Immature natural killer cell (primary cell): ENCODE results near the gene NQO2. TPM values are rescaled to one million over a fixed set of nuclear protein-coding genes. Genes with fewer than 3 reads are reported as not detected.
"Not testable (repeated sequence)": the region's sequence is repeated elsewhere in the genome, so short reads cannot be mapped to it uniquely, and the experiment has no call there.

Experiments used
- DNase-seq, 3 donors: peaks; one replicate each; pipeline ENCODE4 v3.0.0; 2022; ENCODE audit warnings: mixed read lengths in 1 of 3
- H3K27ac Mint-ChIP-seq, 6 donors: one replicate each; pipeline ENCODE4 v1.8.0; 2020; ENCODE audit warnings: mixed read lengths in 6 of 6, mild to moderate bottlenecking in 5 of 6, inconsistent platforms in 4 of 6, moderate library complexity in 3 of 6
- H3K27me3 Mint-ChIP-seq, 3 donors: one replicate each; pipeline ENCODE4 v1.8.0; 2020 to 2021; ENCODE audit warnings: low read depth in 3 of 3, mild to moderate bottlenecking in 3 of 3, mixed read lengths in 3 of 3, moderate library complexity in 3 of 3, inconsistent platforms in 1 of 3
- H3K36me3 Mint-ChIP-seq, 3 donors: one replicate each; pipeline ENCODE4 v1.8.0; 2020; ENCODE audit warnings: mixed read lengths in 3 of 3, inconsistent platforms in 2 of 3, mild to moderate bottlenecking in 2 of 3
- H3K4me1 Mint-ChIP-seq, 2 donors: one replicate each; pipeline ENCODE4 v1.8.0; 2020; ENCODE audit warnings: inconsistent platforms in 2 of 2, mild to moderate bottlenecking in 2 of 2, mixed read lengths in 2 of 2, moderate library complexity in 1 of 2
- H3K4me3 Mint-ChIP-seq, 5 donors: one replicate each; pipeline ENCODE4 v1.8.0; 2020; ENCODE audit warnings: mild to moderate bottlenecking in 5 of 5, mixed read lengths in 5 of 5, inconsistent platforms in 3 of 5, moderate library complexity in 3 of 5
- H3K9me3 Mint-ChIP-seq, 6 donors: one replicate each; pipeline ENCODE4 v1.8.0; 2020; ENCODE audit warnings: mild to moderate bottlenecking in 6 of 6, mixed read lengths in 6 of 6, inconsistent platforms in 4 of 6, moderate library complexity in 3 of 6
- polyA plus RNA-seq, 3 donors: library from polyadenylated mRNA; unstranded; fragments of 300-500 nt; fragmentation: Illumina TruSeq; gene quantifications; one replicate each; pipeline ENCODE4 v1.2.3, GENCODE V29; 2021

The NQO2 gene
- polyA plus RNA-seq, 3 donors from 2014 or later, result 55.5 to 74.7 (median 67.9) TPM

DNA sequence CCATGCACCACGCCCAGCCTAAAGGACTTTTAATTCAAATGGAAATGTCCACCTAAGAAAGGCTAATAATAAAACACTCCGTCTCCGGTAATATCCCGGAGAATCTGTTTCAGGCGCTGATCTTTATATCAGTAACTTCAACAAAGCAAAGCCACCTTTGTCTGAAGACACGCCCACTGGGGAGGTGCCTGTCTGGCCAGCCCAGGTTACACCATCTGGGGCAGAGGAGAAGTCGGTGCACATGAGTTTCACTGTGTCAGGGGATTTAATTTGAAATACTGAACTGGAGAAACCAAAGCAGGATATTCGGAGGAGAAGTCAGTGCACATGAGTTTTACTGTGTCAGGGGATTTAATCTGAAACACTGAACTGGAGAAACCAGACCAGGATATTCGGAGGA is 37.7 kb upstream of the NQO2 start:
- no peak overlapping the region for H3K4me3 Mint-ChIP-seq
- peak overlapping the region in 1 of 6 donors; percentile 70 for H3K27ac Mint-ChIP-seq
- no peaks in the 10 kb centered on the region for H3K27me3 Mint-ChIP-seq
- peaks cover 0 to 14% (median 0%) of the 10 kb centered on the region in 3 donors for H3K36me3 Mint-ChIP-seq
- peaks cover 35 to 71% of the 10 kb centered on the region in 2 donors for H3K4me1 Mint-ChIP-seq
- no peak for DNase-seq
- no peaks in the 10 kb centered on the region for H3K9me3 Mint-ChIP-seq

DNA sequence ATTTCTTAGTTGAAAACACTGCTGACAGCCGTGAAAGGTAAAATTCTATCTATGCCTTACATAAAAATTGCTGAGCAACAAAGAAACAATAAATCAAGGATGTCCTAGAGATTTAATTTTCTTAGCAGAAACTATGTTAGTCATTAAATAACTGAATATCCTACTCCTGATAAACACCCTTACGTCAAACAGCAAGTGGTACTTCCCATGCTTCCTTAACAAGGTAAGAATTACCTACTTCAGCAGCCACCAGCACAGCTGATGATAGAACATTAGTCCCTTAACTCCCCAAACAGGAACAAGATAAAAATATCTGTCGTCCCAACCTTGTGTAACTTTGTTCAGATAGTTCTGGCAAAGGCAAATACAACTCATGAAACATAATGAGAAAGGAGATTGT is 37.1 kb upstream of the NQO2 start:
- Mint-ChIP-seq H3K27me3 (no peaks in the 10 kb centered on the region), H3K4me1 (peaks cover 37 to 71% of the 10 kb centered on the region in 2 donors), H3K36me3 (peaks cover 0 to 14% (median under 1%) of the 10 kb centered on the region in 3 donors), H3K9me3 (no peaks in the 10 kb centered on the region), H3K27ac (no peak overlapping the region), H3K4me3 (no peak overlapping the region)
- no peak for DNase-seq

GRCh38 chr6:2963756-2964155 is 35.9 kb upstream of the NQO2 start:
- H3K4me3 Mint-ChIP-seq, result no peak overlapping the region
- no peak overlapping the region for H3K27ac Mint-ChIP-seq
- H3K9me3 Mint-ChIP-seq, result no peaks in the 10 kb centered on the region
- H3K4me1 Mint-ChIP-seq, result peaks cover 35 to 71% of the 10 kb centered on the region in 2 donors
- peaks cover 0 to 18% (median 5%) of the 10 kb centered on the region in 3 donors for H3K36me3 Mint-ChIP-seq
- DNase-seq, result no peak
- no peaks in the 10 kb centered on the region for H3K27me3 Mint-ChIP-seq

GRCh38 chr6:2964793-2965505 is 34.7 kb upstream of the NQO2 start:
- Mint-ChIP-seq H3K4me3 (no peak overlapping the region), H3K4me1 (peaks cover 35 to 71% of the 10 kb centered on the region in 2 donors), H3K27ac (no peak overlapping the region), H3K27me3 (no peaks in the 10 kb centered on the region), H3K9me3 (no peaks in the 10 kb centered on the region), H3K36me3 (peaks cover 0 to 18% (median 5%) of the 10 kb centered on the region in 3 donors)
- DNase-seq, result no peak

DNA sequence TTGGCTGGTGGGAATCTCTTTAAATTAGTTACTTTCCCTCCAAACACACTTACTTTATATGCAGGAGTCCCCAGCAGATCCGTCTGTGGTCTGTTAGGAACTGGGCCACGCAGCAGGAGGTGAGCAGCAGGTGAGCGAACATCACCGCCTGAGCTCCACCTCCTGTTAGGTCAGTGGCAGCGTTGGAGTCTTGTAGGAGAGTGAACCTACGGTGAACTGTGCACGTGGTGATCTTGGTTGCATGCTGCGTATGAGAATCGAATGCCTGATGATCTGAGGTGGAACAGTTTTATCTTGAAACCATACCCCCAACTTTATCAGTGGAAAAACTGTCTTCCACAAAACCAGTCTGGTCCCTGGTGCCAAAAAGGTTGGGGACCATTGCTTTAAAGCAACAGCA is 33.3 kb upstream of the NQO2 start:
- Mint-ChIP-seq H3K27ac (peak overlapping the region in 3 of 6 donors; percentile 21 to 34 (median 24)), H3K36me3 (peaks cover 0 to 18% (median 5%) of the 10 kb centered on the region in 3 donors), H3K4me3 (no peak overlapping the region), H3K9me3 (no peaks in the 10 kb centered on the region), H3K27me3 (peaks cover 0 to 3% (median 0%) of the 10 kb centered on the region in 3 donors), H3K4me1 (peaks cover 39 to 70% of the 10 kb centered on the region in 2 donors)
- DNase-seq, result no peak

GRCh38 chr6:2967936-2968335 is 31.8 kb upstream of the NQO2 start:
- no peak for DNase-seq
- peaks cover 0 to 15% (median 5%) of the 10 kb centered on the region in 3 donors for H3K36me3 Mint-ChIP-seq
- no peak overlapping the region for H3K4me3 Mint-ChIP-seq
- H3K9me3 Mint-ChIP-seq, result no peaks in the 10 kb centered on the region
- H3K27ac Mint-ChIP-seq, result peak overlapping the region in 4 of 6 donors; percentile 35 to 69 (median 65)
- H3K4me1 Mint-ChIP-seq, result peaks cover 49 to 73% of the 10 kb centered on the region in 2 donors
- peaks cover 3 to 11% (median 3%) of the 10 kb centered on the region in 3 donors for H3K27me3 Mint-ChIP-seq

DNA sequence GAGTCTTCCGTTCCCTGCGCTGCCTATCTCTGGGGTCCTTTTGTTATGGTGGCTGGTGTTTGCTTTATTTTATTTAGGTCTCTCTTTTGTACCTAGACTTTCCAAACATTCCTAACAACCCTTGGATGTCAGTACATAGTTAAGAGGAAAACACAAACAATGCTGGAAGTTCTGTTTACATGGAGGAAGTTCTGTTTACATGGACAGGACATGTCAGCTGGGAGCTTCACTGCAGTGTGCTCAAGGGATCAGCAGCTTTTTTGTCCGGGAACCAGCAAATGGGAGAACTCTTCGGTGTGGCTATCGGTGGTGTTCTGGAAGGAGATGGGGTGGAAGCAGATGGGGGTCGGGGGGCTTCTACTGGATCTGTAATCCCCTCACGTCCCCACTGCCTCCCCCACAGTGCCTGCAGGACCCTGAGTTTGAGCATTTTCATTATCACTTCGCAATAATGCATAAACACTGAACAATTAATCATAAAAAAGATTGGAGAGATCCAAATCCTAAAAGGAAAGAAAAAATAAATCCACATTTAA is 31.0 kb upstream of the NQO2 start:
- peak overlapping the region in 4 of 6 donors; percentile 3 to 74 (median 22) for H3K27ac Mint-ChIP-seq
- H3K27me3 Mint-ChIP-seq, result peaks cover 3 to 13% (median 3%) of the 10 kb centered on the region in 3 donors
- no peak for DNase-seq

DNA sequence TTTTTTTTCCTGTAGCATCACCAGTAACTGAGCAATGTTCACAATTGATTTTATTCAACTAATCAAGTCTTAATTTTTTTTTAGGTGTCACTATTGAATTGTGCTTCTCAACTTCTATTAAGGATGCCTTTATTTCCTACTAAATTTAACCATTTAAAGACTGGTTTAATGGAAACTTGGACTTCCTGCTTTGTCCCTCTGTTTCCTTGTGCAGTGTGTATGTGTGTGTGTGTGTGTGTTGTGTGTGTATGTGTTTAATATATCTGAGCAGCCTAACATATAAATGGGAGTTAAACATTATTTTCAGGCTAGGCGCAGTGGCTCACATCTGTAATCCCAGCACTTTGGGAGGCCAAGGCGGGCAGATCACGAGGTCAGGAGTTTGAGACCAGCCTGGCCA is 30.1 kb upstream of the NQO2 start:
- Mint-ChIP-seq H3K9me3 (no peaks in the 10 kb centered on the region), H3K4me3 (peak overlapping the region; percentile 63 to 78 (median 75)), H3K27me3 (peaks cover 3 to 14% (median 3%) of the 10 kb centered on the region in 3 donors), H3K27ac (peak overlapping the region; percentile 8 to 92 (median 80)), H3K36me3 (peaks cover 0 to 15% (median 5%) of the 10 kb centered on the region in 3 donors), H3K4me1 (peaks cover 61 to 80% of the 10 kb centered on the region in 2 donors)
- no peak for DNase-seq

More for the DNA sequence above, 31.0 kb upstream of the NQO2 start:
- Mint-ChIP-seq H3K36me3 (peaks cover 0 to 15% (median 5%) of the 10 kb centered on the region in 3 donors), H3K4me3 (peak overlapping the region in 3 of 5 donors; percentile 10 to 19 (median 15)), H3K9me3 (no peaks in the 10 kb centered on the region), H3K4me1 (peaks cover 53 to 75% of the 10 kb centered on the region in 2 donors)

DNA sequence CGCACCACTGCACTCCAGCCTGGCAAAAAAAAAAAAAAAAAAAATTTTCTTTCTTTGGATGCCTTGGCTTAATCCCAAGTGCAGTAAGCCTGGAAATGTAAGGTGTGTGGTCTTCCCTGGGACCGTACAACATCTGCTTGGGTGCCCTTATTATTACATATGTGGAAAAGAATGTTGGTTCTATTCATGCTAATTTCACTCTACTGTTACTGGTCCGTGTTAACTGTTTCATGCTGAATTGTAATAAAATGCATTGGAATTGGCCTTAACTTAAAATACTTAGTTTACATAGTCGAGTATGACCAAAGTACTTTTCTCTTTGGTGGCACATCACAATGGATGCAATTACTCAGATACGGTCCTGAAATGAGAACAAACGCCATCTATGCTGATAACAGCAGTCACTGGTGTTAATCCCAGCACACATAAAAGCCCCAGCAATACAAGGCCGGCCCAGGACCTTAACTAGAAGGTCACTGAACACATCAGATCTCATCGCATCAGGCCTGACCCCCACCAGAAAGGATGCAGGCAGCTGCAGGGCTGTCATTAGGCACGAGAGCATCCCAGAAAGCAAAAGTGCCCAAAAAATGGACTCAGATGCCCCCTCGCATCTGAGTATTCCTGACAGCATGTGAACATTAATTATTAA is 29.5 kb upstream of the NQO2 start:
- no peak for DNase-seq
- no peaks in the 10 kb centered on the region for H3K9me3 Mint-ChIP-seq
- peaks cover 60 to 75% of the 10 kb centered on the region in 2 donors for H3K4me1 Mint-ChIP-seq
- H3K27me3 Mint-ChIP-seq, result peaks cover 3 to 14% (median 3%) of the 10 kb centered on the region in 3 donors
- peaks cover 0 to 12% (median 5%) of the 10 kb centered on the region in 3 donors for H3K36me3 Mint-ChIP-seq
- peak overlapping the region; percentile 81 to 92 (median 89) for H3K4me3 Mint-ChIP-seq
- peak overlapping the region; percentile 50 to 92 (median 91) for H3K27ac Mint-ChIP-seq

DNA sequence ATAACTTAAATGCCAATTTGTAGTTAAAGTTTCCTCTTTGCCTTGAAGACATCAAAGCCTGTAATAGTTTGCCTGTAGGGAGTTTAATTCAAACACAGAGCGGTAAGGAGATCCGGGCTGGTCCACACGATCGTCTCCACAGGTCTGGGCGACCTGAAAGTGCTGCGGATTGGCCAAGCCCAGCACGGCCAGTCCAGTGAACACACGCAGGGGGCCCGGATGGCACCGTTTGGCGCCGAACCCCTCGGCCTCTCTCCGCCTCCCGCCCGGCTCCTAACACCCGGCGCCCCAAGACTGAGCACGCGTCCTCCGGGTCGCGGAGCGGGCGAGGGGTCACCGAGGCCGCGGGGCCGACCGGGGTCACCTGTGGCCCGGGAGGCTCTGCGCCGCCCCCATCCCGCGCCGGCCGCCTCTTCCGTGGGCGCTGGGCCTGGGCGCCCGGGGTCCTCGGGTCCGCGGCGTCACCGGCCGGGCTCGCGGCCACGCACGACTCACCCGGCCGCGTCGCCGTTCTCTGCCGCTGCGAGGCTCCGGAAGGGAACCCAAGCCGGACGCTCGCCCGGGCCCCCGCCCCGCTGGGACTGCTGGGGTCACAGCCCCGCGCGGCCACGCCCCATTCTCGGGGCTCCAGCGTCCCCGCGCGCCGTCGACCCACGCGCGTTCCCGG is 28.8 kb upstream of the NQO2 start:
- peaks cover 0 to 9% (median 5%) of the 10 kb centered on the region in 3 donors for H3K36me3 Mint-ChIP-seq
- H3K27me3 Mint-ChIP-seq, result peaks cover 3 to 14% (median 3%) of the 10 kb centered on the region in 3 donors
- peak; percentile 67 to 70 (median 67) for DNase-seq
- H3K4me1 Mint-ChIP-seq, result peaks cover 59 to 79% of the 10 kb centered on the region in 2 donors
- H3K27ac Mint-ChIP-seq, result peak overlapping the region; percentile 50 to 92 (median 91)
- no peaks in the 10 kb centered on the region for H3K9me3 Mint-ChIP-seq
- H3K4me3 Mint-ChIP-seq, result peak overlapping the region; percentile 81 to 92 (median 89)

DNA sequence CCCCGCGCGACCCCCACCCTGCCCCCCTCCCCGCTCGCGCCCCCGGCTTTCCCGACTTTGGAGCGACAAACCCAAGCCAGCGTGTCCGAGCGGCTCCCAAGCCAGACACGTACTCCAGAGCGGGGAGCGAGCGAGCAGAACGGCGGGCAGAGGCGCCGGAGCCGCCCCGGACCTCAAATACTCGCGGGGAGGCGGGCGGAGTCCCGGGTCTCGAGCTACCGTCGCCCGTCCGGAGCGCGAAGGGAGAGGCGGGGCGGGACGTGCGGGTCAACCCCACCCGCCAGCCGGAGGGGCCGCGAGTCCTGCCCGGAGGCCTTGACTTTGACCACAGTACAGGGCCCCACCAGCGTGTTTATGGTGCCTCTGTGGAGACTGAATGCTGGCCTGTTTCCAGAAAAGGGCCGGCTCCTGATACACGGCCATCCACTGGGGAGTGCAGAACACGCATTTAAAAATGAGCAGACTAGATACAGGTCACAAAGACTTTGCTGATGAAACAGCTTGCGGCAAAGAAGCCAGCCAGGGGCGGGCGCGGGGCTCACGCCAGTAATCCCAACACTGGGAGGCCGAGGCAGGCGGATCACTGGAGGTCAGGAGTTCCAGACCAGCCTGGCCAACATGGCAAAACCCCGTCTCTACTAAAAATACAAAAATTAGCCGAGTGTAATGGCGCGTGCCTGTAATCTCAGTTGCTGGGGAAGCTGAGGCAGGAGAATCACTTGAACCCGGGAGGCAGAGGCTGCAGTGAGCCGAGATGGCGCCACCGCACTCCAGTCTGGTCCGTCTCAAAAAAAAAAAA is 28.1 kb upstream of the NQO2 start, which contains the start of gene SERPINB6:
Gene SERPINB6 (minus strand): TSS at position 148 of the 799 bp plus-strand sequence. CDS start 12,235 bp downstream, outside the sequence.
- Mint-ChIP-seq H3K27ac (peak within 1 kb of the TSS; percentile 85 to 95 (median 94)), H3K36me3 (peaks cover 0 to 5% (median 5%) of the 10 kb centered on the region in 3 donors), H3K4me1 (peaks cover 56 to 80% of the 10 kb centered on the region in 2 donors), H3K4me3 (peak within 1 kb of the TSS; percentile 89 to 95 (median 92)), H3K27me3 (peaks cover 3 to 14% (median 3%) of the 10 kb centered on the region in 3 donors), H3K9me3 (no peaks in the 10 kb centered on the region)
- peak; percentile 60 to 68 (median 63) for DNase-seq

- H3K27me3 Mint-ChIP-seq, result peaks cover 3 to 14% (median 3%) of the 10 kb centered on the region in 3 donors
- not testable (repeated sequence) for H3K36me3 Mint-ChIP-seq, H3K9me3 Mint-ChIP-seq, DNase-seq
- peak overlapping the region; percentile 89 to 95 (median 91) for H3K4me3 Mint-ChIP-seq
- H3K4me1 Mint-ChIP-seq, result peaks cover 53 to 77% of the 10 kb centered on the region in 2 donors
- H3K27ac Mint-ChIP-seq, result peak overlapping the region; percentile 85 to 95 (median 94)
Observed at GRCh38 chr6:2972219-2972487, 27.5 kb upstream of the NQO2 start.

- Mint-ChIP-seq H3K27me3 (peaks cover 3 to 14% (median 3%) of the 10 kb centered on the region in 3 donors), H3K27ac (peak overlapping the region; percentile 46 to 95 (median 93)), H3K4me1 (peaks cover 49 to 71% of the 10 kb centered on the region in 2 donors), H3K4me3 (peak overlapping the region; percentile 46 to 95 (median 91))
- H3K9me3 Mint-ChIP-seq, DNase-seq, H3K36me3 Mint-ChIP-seq: not testable (repeated sequence)
Observed at GRCh38 chr6:2972685-2973084, 27.0 kb upstream of the NQO2 start.
